Mucosa of rectum (tissue), 2 donors: ENCODE measurements around the gene ARHGAP4.
A peak's percentile ranks its signal among the peaks of the same experiment; 100 is the strongest.

ENCODE experiments used
- H3K27ac ChIP-seq, 2 donors: one replicate each; pipeline ENCODE4 v1.7.0; 2013; ENCODE audit warnings: inconsistent platforms in 2 of 2, low read depth in 2 of 2, low read length in 2 of 2
- H3K27me3 ChIP-seq, 2 donors: one replicate each; pipeline ENCODE4 v1.7.0; 2013; ENCODE audit warnings: low read length in 2 of 2; ENCODE audit not compliant: control insufficient read depth in 2 of 2, insufficient read depth in 2 of 2
- H3K36me3 ChIP-seq, 2 donors: one replicate each; pipeline ENCODE4 v1.7.0; 2013; ENCODE audit warnings: low read length in 2 of 2; ENCODE audit not compliant: control insufficient read depth in 2 of 2, insufficient read depth in 2 of 2
- H3K4me1 ChIP-seq, 2 donors: one replicate each; pipeline ENCODE4 v1.7.0; 2013; ENCODE audit warnings: low read length in 2 of 2, mild to moderate bottlenecking in 1 of 2; ENCODE audit not compliant: control insufficient read depth in 2 of 2, insufficient read depth in 2 of 2
- H3K4me3 ChIP-seq, 2 donors: one replicate each; pipeline ENCODE4 v1.7.0; 2013; ENCODE audit warnings: low read length in 2 of 2
- H3K9ac ChIP-seq, 2 donors: one replicate each; pipeline ENCODE4 v1.7.0; 2013; ENCODE audit warnings: low read length in 2 of 2, low read depth in 1 of 2, mild to moderate bottlenecking in 1 of 2
- H3K9me3 ChIP-seq, 2 donors: one replicate each; pipeline ENCODE4 v1.7.0; 2013; ENCODE audit warnings: low read length in 2 of 2; ENCODE audit not compliant: control insufficient read depth in 2 of 2
- donor health status: healthy.
- donor health status: Normal muscosa, but diverticular disease.

Gene ARHGAP4

DNA sequence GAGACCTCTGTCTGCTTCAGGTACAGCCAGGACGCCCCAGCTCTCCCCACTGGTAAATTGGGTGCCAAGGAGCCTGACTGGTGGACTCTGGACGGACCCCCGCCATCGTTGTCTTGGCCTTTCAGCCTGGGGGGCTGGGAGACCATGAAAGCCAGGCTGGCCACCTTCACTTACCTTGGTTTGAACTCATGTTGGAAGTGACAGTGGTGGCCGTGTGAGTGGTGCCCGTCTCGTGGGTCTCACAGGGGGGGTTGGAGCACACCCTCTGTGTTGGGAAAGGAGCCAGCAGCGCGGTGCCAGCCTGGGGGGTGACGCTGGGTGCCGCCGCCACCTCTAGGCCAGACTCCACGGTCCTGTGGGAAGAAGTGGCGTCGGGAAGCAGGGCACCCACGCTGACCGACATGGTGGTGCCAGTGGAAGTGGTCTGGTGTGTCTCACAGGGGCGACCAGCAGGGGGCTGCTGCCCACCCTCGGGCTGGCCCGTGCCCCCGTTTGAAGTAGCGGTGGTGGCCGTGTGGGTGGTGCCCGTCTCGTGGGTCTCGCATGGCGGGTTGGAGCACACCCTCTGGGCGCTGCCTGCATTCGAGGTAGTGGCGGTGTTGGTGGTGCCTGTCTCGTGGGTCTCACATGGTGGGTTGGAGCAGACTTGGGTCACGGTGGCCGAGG lies 28.0 kb upstream of the ARHGAP4 start:
- H3K4me1 ChIP-seq, result peaks cover 0 to 3% of the 10 kb centered on the region in 2 donors
- H3K27me3 ChIP-seq, result no peaks in the 10 kb centered on the region
- no peaks in the 10 kb centered on the region for H3K9me3 ChIP-seq
- peak overlapping the region in 1 of 2 donors; percentile 23 for H3K27ac ChIP-seq
- no peak overlapping the region for H3K9ac ChIP-seq
- peaks cover 42 to 77% of the 10 kb centered on the region in 2 donors for H3K36me3 ChIP-seq
- H3K4me3 ChIP-seq, result no peak overlapping the region

DNA sequence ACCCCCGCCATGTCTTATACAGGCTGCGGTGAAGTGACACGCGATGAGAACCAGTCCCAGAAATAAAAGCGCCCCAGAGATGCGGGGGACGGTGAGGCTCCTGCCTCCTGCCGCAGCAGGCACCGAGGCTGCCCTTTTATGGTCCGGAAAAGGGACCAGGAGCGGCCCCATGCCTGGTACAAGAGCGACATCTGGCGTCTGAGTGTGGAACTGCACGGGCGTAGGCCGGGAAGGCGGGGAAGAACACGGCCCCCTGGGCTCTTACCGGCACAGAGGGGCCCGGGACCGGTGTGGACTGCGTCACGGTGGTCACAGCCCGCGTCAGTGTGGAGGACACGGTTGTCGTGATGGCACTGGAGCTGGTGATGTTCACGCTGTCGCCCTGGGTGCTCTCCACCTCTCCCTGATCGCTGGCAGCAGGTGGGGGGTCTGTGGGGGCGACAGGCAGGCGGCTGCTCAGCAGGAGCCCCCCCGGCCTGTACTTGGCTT lies 27.3 kb upstream of the ARHGAP4 start:
- no peak overlapping the region for H3K4me3 ChIP-seq
- no peaks in the 10 kb centered on the region for H3K27me3 ChIP-seq
- peaks cover 0 to 3% of the 10 kb centered on the region in 2 donors for H3K4me1 ChIP-seq
- H3K36me3 ChIP-seq, result peaks cover 36 to 71% of the 10 kb centered on the region in 2 donors
- no peaks in the 10 kb centered on the region for H3K9me3 ChIP-seq
- H3K9ac ChIP-seq, result no peak overlapping the region
- H3K27ac ChIP-seq, result peak overlapping the region in 1 of 2 donors; percentile 35

DNA sequence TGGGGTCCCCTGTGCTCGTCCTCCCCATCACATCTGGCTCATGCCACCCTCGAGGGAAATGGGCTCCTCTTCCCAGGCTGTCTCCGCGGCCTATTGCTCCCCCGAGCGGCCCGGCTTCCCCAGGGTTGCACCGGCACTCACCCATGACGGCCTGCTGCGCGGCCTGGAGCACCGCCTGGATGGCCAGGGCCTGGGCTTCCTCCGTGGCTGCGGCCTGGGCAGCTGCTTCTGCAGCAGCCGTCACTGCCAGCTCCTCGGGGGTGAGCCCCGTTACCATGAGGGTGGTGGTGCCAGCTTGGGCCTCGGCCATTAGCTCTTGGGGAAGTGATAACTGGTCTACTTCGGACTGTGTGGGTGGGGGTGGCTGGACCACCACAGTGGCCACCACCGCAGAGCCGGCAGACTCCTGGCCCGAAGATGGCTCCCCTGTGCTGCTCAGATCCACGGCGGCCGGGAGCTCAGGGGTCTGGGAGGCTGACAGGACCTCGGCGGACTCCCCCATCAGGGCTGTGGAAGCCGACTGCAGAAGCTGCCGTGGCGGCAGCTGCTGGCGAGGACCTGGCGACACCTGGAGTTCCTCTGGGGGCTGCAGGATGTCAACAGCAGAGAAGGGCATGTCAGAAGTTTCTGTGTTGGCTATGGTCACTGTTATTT lies 26.4 kb upstream of the ARHGAP4 start:
- H3K9me3 ChIP-seq, result no peaks in the 10 kb centered on the region
- H3K4me3 ChIP-seq, result no peak overlapping the region
- peaks cover 31 to 64% of the 10 kb centered on the region in 2 donors for H3K36me3 ChIP-seq
- peaks cover 0 to 5% of the 10 kb centered on the region in 2 donors for H3K4me1 ChIP-seq
- peak overlapping the region in 1 of 2 donors; percentile 35 for H3K27ac ChIP-seq
- H3K9ac ChIP-seq, result no peak overlapping the region
- H3K27me3 ChIP-seq, result no peaks in the 10 kb centered on the region

DNA sequence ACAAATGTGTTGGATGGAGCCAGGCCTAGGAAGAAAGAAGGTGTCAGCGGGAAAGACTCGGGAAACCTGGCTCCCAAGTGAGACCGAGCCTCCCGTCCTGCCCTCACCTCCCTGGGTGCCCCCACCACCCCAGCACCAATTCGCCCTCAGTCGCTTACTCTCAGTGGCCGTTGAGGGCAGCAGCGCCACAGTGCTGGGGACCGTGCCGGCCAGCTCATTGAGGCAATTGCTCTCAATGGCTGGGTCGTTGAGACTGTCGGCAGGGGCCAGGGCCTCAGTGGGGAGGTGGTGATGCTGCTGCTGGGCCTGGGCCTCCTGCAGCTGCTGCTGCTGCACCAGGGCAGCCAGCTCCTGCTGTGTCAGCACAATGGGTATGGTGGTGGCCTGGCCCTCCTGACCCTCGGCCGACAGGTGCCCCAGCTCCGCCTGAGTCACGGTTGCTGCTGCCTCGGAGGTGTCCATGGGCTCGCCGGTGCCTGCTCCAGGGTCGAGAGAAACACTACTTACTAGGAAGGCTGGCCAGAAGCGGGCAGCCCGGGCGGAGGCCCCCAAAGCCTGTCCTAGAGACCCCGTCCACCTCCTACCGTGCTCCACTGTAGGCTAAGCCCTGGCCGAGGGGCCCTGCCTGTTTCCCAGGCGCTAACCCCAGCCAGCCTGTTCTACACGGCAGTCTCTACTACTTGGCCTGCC lies 25.8 kb upstream of the ARHGAP4 start:
- Histone ChIP-seq H3K4me1 (peaks cover 0 to 5% of the 10 kb centered on the region in 2 donors), H3K9ac (no peak overlapping the region), H3K27me3 (no peaks in the 10 kb centered on the region), H3K9me3 (no peaks in the 10 kb centered on the region), H3K27ac (peak overlapping the region in 1 of 2 donors; percentile 9), H3K36me3 (peaks cover 24 to 57% of the 10 kb centered on the region in 2 donors), H3K4me3 (no peak overlapping the region)

DNA sequence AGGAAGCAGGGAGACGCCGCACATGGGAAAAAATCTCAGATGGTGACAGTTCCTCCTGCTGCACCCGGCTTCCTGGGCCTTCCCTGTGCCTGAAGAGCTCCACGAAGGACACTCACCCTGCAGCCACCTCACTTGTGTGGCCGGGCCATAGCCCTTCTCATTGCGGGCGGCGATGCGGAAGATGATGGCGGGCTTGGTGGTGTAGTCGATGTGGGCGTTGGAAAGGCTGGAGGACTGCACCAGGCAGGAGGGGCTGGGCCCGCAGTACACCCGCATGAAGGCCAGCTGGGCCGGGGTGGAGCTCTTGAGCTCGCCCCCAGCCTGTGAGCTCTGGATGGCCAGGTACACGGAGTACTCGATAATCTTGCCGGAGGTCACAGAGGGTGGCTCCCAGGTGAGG lies 24.1 kb upstream of the ARHGAP4 start:
- Histone ChIP-seq H3K27ac (no peak overlapping the region), H3K36me3 (peaks cover 13 to 41% of the 10 kb centered on the region in 2 donors), H3K9ac (no peak overlapping the region), H3K27me3 (no peaks in the 10 kb centered on the region), H3K9me3 (no peaks in the 10 kb centered on the region), H3K4me1 (peaks cover 0 to 5% of the 10 kb centered on the region in 2 donors), H3K4me3 (no peak overlapping the region)

DNA sequence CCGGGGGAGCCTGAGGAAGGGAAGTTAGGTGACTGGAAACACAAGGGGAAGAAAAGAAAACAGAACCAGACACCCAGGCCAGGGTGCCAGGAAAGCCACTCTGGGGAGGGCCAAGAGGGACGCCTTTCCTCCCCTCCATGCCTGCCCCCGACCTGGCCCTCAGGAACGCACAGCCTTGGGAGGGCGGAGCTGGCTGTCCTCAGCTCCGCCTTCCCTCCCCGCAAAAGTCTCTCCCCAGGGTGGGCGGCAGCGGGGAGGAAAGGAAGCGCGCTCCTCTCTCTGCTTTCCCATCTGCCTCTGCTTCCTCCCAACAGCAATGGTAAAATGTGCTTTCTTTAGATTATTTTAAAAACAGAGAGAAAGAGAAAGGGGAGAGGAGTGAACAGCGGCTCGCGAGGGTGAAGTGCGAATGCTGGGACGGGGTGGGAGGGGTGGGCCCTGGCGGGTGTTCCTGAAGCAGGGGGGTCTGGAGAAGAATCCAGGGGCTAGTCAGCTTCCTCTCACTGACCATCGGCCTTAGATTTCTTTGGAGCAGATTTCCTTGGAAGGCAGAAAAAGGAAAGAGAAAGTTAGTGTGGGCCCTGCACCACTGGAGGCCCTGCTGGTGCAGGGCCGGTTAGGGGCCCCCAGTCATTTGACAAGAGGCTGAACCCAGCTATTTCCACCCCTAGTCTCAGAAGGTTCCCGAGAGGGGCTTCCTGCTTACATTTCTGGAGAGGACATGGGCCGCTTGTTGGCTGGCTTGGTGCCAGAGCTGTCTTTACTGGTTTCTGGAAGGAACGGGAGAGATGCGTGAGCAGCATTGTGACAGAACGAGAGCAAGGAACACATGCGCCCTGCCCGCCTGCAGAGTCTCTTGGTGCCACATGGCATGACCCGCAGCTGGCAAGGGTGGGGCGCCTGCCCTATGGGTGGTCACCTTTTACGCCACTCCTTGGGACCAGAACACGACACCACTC lies 23.1 kb upstream of the ARHGAP4 start:
- Histone ChIP-seq H3K9ac (no peak overlapping the region), H3K9me3 (no peaks in the 10 kb centered on the region), H3K36me3 (peaks cover 13 to 36% of the 10 kb centered on the region in 2 donors), H3K4me1 (peaks cover 0 to 5% of the 10 kb centered on the region in 2 donors), H3K4me3 (no peak overlapping the region), H3K27me3 (peaks cover 0 to under 1% of the 10 kb centered on the region in 2 donors), H3K27ac (no peak overlapping the region)

DNA sequence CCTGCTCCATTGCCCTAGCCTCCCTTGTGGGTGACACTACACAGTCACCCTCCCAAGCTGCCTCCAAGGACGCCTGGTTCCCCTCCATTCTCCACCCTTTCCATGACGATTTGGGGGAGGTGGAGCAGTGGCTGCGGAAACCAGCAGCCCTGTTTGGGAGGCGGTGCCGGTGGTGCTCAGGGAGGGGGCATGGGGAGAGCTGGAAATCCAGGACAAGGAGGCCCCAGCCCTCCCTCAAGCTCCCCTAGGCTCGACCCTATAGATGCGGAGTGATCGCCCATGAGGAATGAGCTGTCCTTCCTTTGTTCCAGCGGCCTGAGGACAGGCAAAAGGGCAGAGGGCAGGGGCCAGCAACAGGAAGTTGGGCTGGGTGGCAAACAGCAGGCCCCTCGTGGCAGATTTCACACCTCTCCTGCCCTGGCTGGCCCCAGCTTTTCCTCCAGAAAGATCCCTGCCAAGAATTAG lies 22.0 kb upstream of the ARHGAP4 start:
- Histone ChIP-seq H3K27me3 (peaks cover 0 to 2% of the 10 kb centered on the region in 2 donors), H3K9me3 (no peaks in the 10 kb centered on the region), H3K9ac (no peak overlapping the region), H3K4me1 (peaks cover 3 to 5% of the 10 kb centered on the region in 2 donors), H3K27ac (peak overlapping the region in 1 of 2 donors; percentile 9), H3K36me3 (peaks cover 11 to 31% of the 10 kb centered on the region in 2 donors), H3K4me3 (no peak overlapping the region)

DNA sequence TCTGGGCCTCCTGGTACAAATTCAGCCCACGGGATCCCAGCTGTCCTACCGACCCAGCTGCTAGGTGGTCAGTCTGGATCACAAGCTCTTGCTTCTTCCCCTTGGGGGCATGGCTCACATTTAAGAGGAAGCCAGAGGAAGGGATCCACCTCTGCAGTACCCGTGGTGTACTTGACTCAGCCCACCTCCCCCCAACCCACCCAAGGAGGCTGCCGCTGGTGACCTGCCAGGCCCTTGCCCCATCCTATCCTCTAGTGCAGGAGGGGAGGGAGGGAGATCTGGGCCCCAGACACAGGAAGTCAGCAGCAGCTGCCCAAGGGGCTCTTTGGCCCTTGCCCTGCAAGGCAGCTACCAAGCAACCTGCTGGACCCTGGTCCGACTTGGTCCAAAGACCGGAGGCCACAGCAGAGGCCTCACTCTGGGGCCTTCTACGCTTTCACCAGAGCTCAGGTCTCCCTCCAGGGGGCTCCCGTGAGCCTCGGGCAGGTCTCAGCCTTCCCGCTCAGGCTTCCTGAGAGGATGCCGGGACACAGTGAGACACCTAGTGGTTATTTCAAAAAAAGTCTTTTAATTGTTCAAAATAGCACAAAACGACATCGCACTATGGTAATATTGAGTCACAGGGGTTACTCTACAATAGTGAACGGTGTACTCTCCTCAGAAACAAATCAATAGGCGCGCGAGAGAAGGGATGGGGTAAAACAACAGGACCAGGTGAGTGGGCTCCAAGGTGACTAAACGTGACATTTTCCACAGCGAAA lies 21.1 kb upstream of the ARHGAP4 start:
- Histone ChIP-seq H3K4me1 (peaks cover 3 to 5% of the 10 kb centered on the region in 2 donors), H3K4me3 (no peak overlapping the region), H3K9me3 (no peaks in the 10 kb centered on the region), H3K27me3 (peaks cover 0 to 2% of the 10 kb centered on the region in 2 donors), H3K36me3 (peaks cover 10 to 28% of the 10 kb centered on the region in 2 donors), H3K9ac (no peak overlapping the region), H3K27ac (peak overlapping the region in 1 of 2 donors; percentile 9)
